ENCODE measurements around the gene INSIG2.

Gene INSIG2

GRCh38 chr2:118053681-118054080 lies 34.6 kb upstream of the INSIG2 start:
- no peak for TF ChIP-seq CTCF (conservative IDR thresholded peaks at IDR 0.05)
- no peak overlapping the region for H3K27ac ChIP-seq

GRCh38 chr2:118054213-118055008 lies 33.9 kb upstream of the INSIG2 start:
- TF ChIP-seq CTCF (conservative IDR thresholded peaks at IDR 0.05), result no peak
- no peak overlapping the region for H3K27ac ChIP-seq

- TF ChIP-seq CTCF (conservative IDR thresholded peaks at IDR 0.05), result no peak
- H3K27ac ChIP-seq, result no peak overlapping the region
Measured at GRCh38 chr2:118055512-118056164, 32.6 kb upstream of the INSIG2 start.

- TF ChIP-seq CTCF (conservative IDR thresholded peaks at IDR 0.05), result no peak
- H3K27ac ChIP-seq, result no peak overlapping the region
Measured at GRCh38 chr2:118056165-118056534, 32.1 kb upstream of the INSIG2 start.

- TF ChIP-seq CTCF (conservative IDR thresholded peaks at IDR 0.05), result no peak
- no peak overlapping the region for H3K27ac ChIP-seq
Measured at GRCh38 chr2:118056801-118057200, 31.5 kb upstream of the INSIG2 start.

- H3K27ac ChIP-seq, result no peak overlapping the region
- no peak for TF ChIP-seq CTCF (conservative IDR thresholded peaks at IDR 0.05)
Measured at GRCh38 chr2:118058951-118059350, 29.3 kb upstream of the INSIG2 start.

- no peak for TF ChIP-seq CTCF (conservative IDR thresholded peaks at IDR 0.05)
- H3K27ac ChIP-seq, result no peak overlapping the region
Measured at GRCh38 chr2:118059919-118060478, 28.3 kb upstream of the INSIG2 start.

Measured in VCaP (cell line).